Suprapubic skin (tissue), 4 donors: ENCODE measurements around the gene XPO1. TPM values are rescaled to one million over a fixed set of nuclear protein-coding genes. Genes with fewer than 3 reads are reported as not detected.
"Not testable (repeated sequence)": the region's sequence is repeated elsewhere in the genome, so short reads cannot be mapped to it uniquely, and the experiment has no call there.

Experiments used
- DNase-seq, 2 donors: peaks; one replicate each; pipeline ENCODE4 v3.0.0-alpha.2; 2019; ENCODE audit warnings: low spot score in 2 of 2
- H3K27ac ChIP-seq: fragments of 200-600 bp; sonication (generic); one replicate; pipeline ENCODE4 v1.5.1; 2019
- H3K27me3 ChIP-seq: fragments of 200-600 bp; sonication (generic); one replicate; pipeline ENCODE4 v1.5.1; 2019
- H3K36me3 ChIP-seq: fragments of 200-600 bp; sonication (generic); one replicate; pipeline ENCODE4 v1.5.1; 2019
- H3K4me1 ChIP-seq: fragments of 200-600 bp; sonication (generic); one replicate; pipeline ENCODE4 v1.5.1; 2019
- H3K4me3 ChIP-seq: fragments of 200-600 bp; sonication (generic); one replicate; pipeline ENCODE4 v1.5.1; 2019; ENCODE audit warnings: mild to moderate bottlenecking
- H3K9me3 ChIP-seq: fragments of 200-600 bp; sonication (generic); one replicate; pipeline ENCODE4 v1.5.1; 2019
- CTCF ChIP-seq, 2 donors: fragments of 200-600 bp in 1 of 2; fragments of 450-650 bp in 1 of 2; sonication (generic) in 1 of 2; IDR thresholded peaks; one replicate each; pipeline ENCODE4 v1.5.1; 2016 to 2019; ENCODE audit warnings: antibody characterized with exemption in 2 of 2, mild to moderate bottlenecking in 1 of 2, moderate library complexity in 1 of 2
- EP300 ChIP-seq: sonication (generic); formaldehyde crosslinking; IDR thresholded peaks from one replicate; pipeline ENCODE4 v1.6.1; 2017; ENCODE audit warnings: antibody characterized with exemption
- POLR2A ChIP-seq, 2 donors: fragments of 450-650 bp; IDR thresholded peaks; one replicate each; pipeline ENCODE4 v1.6.1; 2017; ENCODE audit warnings: antibody characterized with exemption in 2 of 2, mild to moderate bottlenecking in 2 of 2, moderate library complexity in 2 of 2
- POLR2AphosphoS5 ChIP-seq, 3 donors: sonication (generic); formaldehyde crosslinking; IDR thresholded peaks; one replicate each; pipeline ENCODE4 v1.6.1; 2017; ENCODE audit warnings: antibody characterized with exemption in 3 of 3
- WGBS: methylation state at CpG from one replicate; pipeline ENCODE4 v1.1.5; 2018; 5-methylcytosine and 5-hydroxymethylcytosine counted together
- total RNA-seq, 4 donors: library from RNA; depleted of rRNA; stranded (reverse); fragments of >200 nt; gene quantifications; one replicate each; pipeline ENCODE4 v1.1.0, GENCODE V29; 2016

XPO1 gene
- total RNA-seq, 4 donors from 2014 or later, result 74.3 to 136 (median 82.7) TPM

DNA sequence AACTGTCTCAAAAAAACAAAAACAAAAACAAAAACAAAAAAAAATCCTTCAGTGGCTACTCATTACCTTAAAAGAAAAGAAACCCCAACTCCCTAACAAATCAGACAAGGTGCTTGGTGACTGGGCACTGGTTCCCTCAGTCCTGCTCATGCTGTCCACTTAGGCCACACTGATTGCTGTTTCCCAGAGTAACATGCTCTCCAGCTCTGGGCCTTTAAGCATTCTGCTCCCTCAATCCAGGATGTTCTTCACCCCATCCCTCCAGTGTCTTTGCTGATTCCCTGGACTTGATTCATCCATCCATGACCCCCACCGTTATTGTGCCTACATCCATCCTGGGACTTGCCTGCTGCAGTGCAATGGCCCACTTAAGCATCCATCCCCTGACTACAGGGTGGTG lies 16.4 kb upstream of the XPO1 start:
- Histone ChIP-seq H3K4me1 (no peaks in the 10 kb centered on the region), H3K27me3 (no peaks in the 10 kb centered on the region), H3K27ac (no peak overlapping the region), H3K4me3 (no peak overlapping the region), H3K9me3 (no peaks in the 10 kb centered on the region), H3K36me3 (no peaks in the 10 kb centered on the region)
- no peak for TF ChIP-seq POLR2AphosphoS5 (IDR thresholded peaks at IDR 0.05)
- TF ChIP-seq EP300, result no peak
- TF ChIP-seq POLR2A (IDR thresholded peaks at IDR 0.05), result no peak
- no peak for TF ChIP-seq CTCF (IDR thresholded peaks at IDR 0.05)
- 93% methylated on average over 1 of the region's 1 CpG for WGBS
- no peak for DNase-seq

- H3K4me3 ChIP-seq, result no peak overlapping the region
- WGBS, result 84% methylated on average over 5 of the region's 5 CpGs
Observed at GRCh38 chr2:61550375-61551209, 12.4 kb upstream of the XPO1 start.

DNA sequence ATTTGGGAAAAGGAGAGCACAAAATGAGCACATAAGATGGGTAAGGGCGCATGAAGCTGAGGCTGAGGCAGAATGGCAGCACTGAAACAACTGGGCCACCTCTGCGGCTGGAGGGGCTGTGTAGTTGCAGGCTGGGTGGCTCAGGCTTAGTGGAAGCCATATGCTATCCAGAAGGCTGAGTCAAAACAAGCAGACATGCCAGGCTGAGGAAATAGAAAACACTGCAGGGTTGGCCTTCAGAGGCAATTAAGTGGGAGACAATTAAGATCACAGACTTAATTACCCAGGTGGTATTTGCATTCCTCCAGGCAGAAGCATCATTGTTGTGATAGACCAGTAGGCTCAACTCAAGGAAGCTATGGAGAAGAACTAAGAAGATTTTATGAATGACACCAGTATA lies 11.4 kb upstream of the XPO1 start:
- WGBS, result 85% methylated on average over 2 of the region's 2 CpGs
- Histone ChIP-seq H3K27ac (no peak overlapping the region), H3K27me3 (no peaks in the 10 kb centered on the region), H3K9me3 (no peaks in the 10 kb centered on the region), H3K4me1 (no peaks in the 10 kb centered on the region), H3K4me3 (no peak overlapping the region), H3K36me3 (no peaks in the 10 kb centered on the region)
- TF ChIP-seq EP300, result no peak
- TF ChIP-seq POLR2AphosphoS5 (IDR thresholded peaks at IDR 0.05), result no peak
- TF ChIP-seq POLR2A (IDR thresholded peaks at IDR 0.05), result no peak
- TF ChIP-seq CTCF (IDR thresholded peaks at IDR 0.05), result no peak
- DNase-seq, result peak in 1 of 2 donors; percentile 28

More at GRCh38 chr2:61550375-61551209, 12.4 kb upstream of the XPO1 start:
- no peaks in the 10 kb centered on the region for H3K27me3 ChIP-seq
- H3K27ac ChIP-seq, result no peak overlapping the region
- H3K4me1 ChIP-seq, result no peaks in the 10 kb centered on the region
- peak in 1 of 2 donors; percentile 15 for DNase-seq
- H3K36me3 ChIP-seq, result no peaks in the 10 kb centered on the region
- H3K9me3 ChIP-seq, result no peaks in the 10 kb centered on the region
- TF ChIP-seq POLR2AphosphoS5 (IDR thresholded peaks at IDR 0.05), result no peak
- no peak for TF ChIP-seq POLR2A (IDR thresholded peaks at IDR 0.05)
- TF ChIP-seq CTCF (IDR thresholded peaks at IDR 0.05), result no peak
- TF ChIP-seq EP300, result no peak

DNA sequence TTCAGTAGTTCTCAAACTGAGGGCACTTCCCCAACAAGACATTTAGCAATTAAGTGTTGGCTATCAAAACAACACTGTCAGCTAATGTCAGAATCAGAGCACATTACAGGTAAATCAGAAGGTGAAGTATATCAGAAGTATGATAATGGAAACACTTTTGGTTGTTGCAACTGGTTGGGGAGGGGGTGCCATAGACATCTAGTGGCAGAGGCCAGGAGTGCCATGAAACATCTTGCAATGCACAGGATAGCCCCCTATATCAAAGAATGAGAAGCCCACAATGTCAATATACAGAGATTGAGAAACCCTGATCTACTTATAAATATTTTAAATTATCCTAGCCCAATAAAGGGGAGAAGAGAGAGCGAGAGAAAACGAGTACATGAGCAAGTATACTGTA lies 4.9 kb upstream of the XPO1 start:
- Histone ChIP-seq H3K4me3 (no peak overlapping the region), H3K9me3 (no peaks in the 10 kb centered on the region), H3K36me3 (no peaks in the 10 kb centered on the region), H3K27ac (no peak overlapping the region), H3K4me1 (peaks cover 8% of the 10 kb centered on the region), H3K27me3 (no peaks in the 10 kb centered on the region)
- DNase-seq, result no peak
- WGBS, result 89% methylated on average over 2 of the region's 2 CpGs
- TF ChIP-seq POLR2AphosphoS5 (IDR thresholded peaks at IDR 0.05) (no peak), EP300 (no peak), CTCF (IDR thresholded peaks at IDR 0.05) (no peak), POLR2A (IDR thresholded peaks at IDR 0.05) (no peak)

- not testable (repeated sequence) for H3K27me3 ChIP-seq, H3K27ac ChIP-seq, H3K36me3 ChIP-seq, DNase-seq, H3K9me3 ChIP-seq, H3K4me3 ChIP-seq
- peaks cover 17% of the 10 kb centered on the region for H3K4me1 ChIP-seq
- WGBS, result 95% methylated on average over 10 of the region's 10 CpGs
Observed at GRCh38 chr2:61540167-61540566, 2.0 kb upstream of the XPO1 start.
